Suprapubic skin (tissue), 4 donors: ENCODE results near the gene PIAS1.

Experiments used
- CTCF ChIP-seq, 2 donors: fragments of 200-600 bp in 1 of 2; fragments of 450-650 bp in 1 of 2; sonication (generic) in 1 of 2; IDR thresholded peaks; one replicate each; pipeline ENCODE4 v1.5.1; 2016 to 2019; ENCODE audit warnings: antibody characterized with exemption in 2 of 2, mild to moderate bottlenecking in 1 of 2, moderate library complexity in 1 of 2
- EP300 ChIP-seq: sonication (generic); formaldehyde crosslinking; IDR thresholded peaks from one replicate; pipeline ENCODE4 v1.6.1; 2017; ENCODE audit warnings: antibody characterized with exemption
- POLR2A ChIP-seq, 2 donors: fragments of 450-650 bp; IDR thresholded peaks; one replicate each; pipeline ENCODE4 v1.6.1; 2017; ENCODE audit warnings: antibody characterized with exemption in 2 of 2, mild to moderate bottlenecking in 2 of 2, moderate library complexity in 2 of 2
- POLR2AphosphoS5 ChIP-seq, 3 donors: sonication (generic); formaldehyde crosslinking; IDR thresholded peaks; one replicate each; pipeline ENCODE4 v1.6.1; 2017; ENCODE audit warnings: antibody characterized with exemption in 3 of 3

GRCh38 chr15:68224546-68225250, 170.6 kb downstream of the PIAS1 start:
- TF ChIP-seq CTCF (IDR thresholded peaks at IDR 0.05) = no peak
- TF ChIP-seq POLR2AphosphoS5 (IDR thresholded peaks at IDR 0.05) = no peak
- no peak for TF ChIP-seq EP300
- no peak for TF ChIP-seq POLR2A (IDR thresholded peaks at IDR 0.05)
